ENCODE data around the gene TERT. TPM values are rescaled to one million over a fixed set of nuclear protein-coding genes. Genes with fewer than 3 reads are reported as not detected.
"Not testable (repeated sequence)": the region's sequence is repeated elsewhere in the genome, so short reads cannot be mapped to it uniquely, and the experiment has no call there.

Gene TERT
- total and polyA plus RNA-seq, 10 of the 15 experiments (the other 5 are each of a cell fraction or from before 2014, with no cell fraction given) = 0.08 to 21.5 (median 5.0) TPM

GRCh38 chr5:1229822-1230221, 65.0 kb downstream of the TERT start:
- H3K27ac ChIP-seq (ENCODE audit: control insufficient read depth, insufficient read depth) = no peak overlapping the region
- RAD21 ChIA-PET (ENCODE audit: unreplicated experiment) = no interaction called here
- no peaks in the 10 kb centered on the region for H4K20me1 ChIP-seq (ENCODE audit: control insufficient read depth, insufficient read depth)
- H3K9ac ChIP-seq (ENCODE audit: control insufficient read depth, insufficient read depth, low read length) = no peak overlapping the region
- no peak overlapping the region for H2AFZ ChIP-seq (ENCODE audit: control insufficient read depth, low read depth, low read length)
- H3K36me3 ChIP-seq (ENCODE audit: control insufficient read depth in 2 of 2, insufficient read depth in 2 of 2, low read length in 1 of 2) = no peaks in the 10 kb centered on the region
- H3K4me1 ChIP-seq (ENCODE audit: control insufficient read depth, insufficient read depth, low read length) = no peaks in the 10 kb centered on the region
- BruUV-seq (replicated peaks) = no TSS peak
- no peak for ATAC-seq
- TF ChIP-seq EZH2 (IDR thresholded peaks at IDR 0.05; ENCODE audit: borderline replicate concordance, control insufficient read depth, low read depth, low read length) = no peak
- no peak for TF ChIP-seq EP300 (IDR thresholded peaks at IDR 0.05; ENCODE audit: borderline replicate concordance in 1 of 2, control insufficient read depth in 1 of 2, low read depth in 2 of 2, low read length in 2 of 2)
- no peak for TF ChIP-seq FOXM1 (IDR thresholded peaks at IDR 0.05; ENCODE audit: low read depth, low read length)
- no peak for TF ChIP-seq CEBPB (IDR thresholded peaks at IDR 0.05; ENCODE audit: borderline replicate concordance in 1 of 2, low read depth in 2 of 2, low read length in 2 of 2)
- no peak for TF ChIP-seq CBFB (IDR thresholded peaks at IDR 0.05; ENCODE audit: low read depth)
- TF ChIP-seq NR2C2 (IDR thresholded peaks at IDR 0.05; ENCODE audit: borderline replicate concordance, control insufficient read depth, insufficient read length, low read depth) = no peak
- no peak for TF ChIP-seq IKZF2 (IDR thresholded peaks at IDR 0.05)
- TF ChIP-seq ZBED1 (IDR thresholded peaks at IDR 0.05; ENCODE audit: borderline replicate concordance) = no peak
- TF ChIP-seq ATF2 (IDR thresholded peaks at IDR 0.05; ENCODE audit: low read length) = no peak
- TF ChIP-seq CHD1 (IDR thresholded peaks at IDR 0.05; ENCODE audit: low read depth, low read length) = no peak
- no peak for TF ChIP-seq HDAC2 (IDR thresholded peaks at IDR 0.05)
- TF ChIP-seq STAT3 (IDR thresholded peaks at IDR 0.05; ENCODE audit: low read depth, low read length) = no peak
- no peaks in the 10 kb centered on the region; a peak in 2 of 4 replicates for H3K27me3 ChIP-seq (replicated peaks in 1 of 2; ENCODE audit: control insufficient read depth in 2 of 2, insufficient read depth in 2 of 2, low read length in 1 of 2)
- WGBS (ENCODE audit: insufficient coverage, insufficient replicate concordance, low lambda C conversion rate, missing lambda C conversion rate) = 23% methylated on average over 4 of the region's 7 CpGs
- in situ Hi-C loops (cut with MboI) = no loop called here
- no peaks in the 10 kb centered on the region for H3K79me2 ChIP-seq (ENCODE audit: control insufficient read depth, insufficient read depth, low read length)
- no peak for FAIRE-seq
- CTCF ChIA-PET = no interaction called here
- no peak overlapping the region for H3K4me3 ChIP-seq
- H3K4me2 ChIP-seq (ENCODE audit: control insufficient read depth, insufficient read depth) = no peak overlapping the region
- no peak for DNase-seq (ENCODE audit: low read depth, low spot score)
- POLR2A ChIA-PET = no interaction called here
- no peaks in the 10 kb centered on the region; the same call in 2 of the 3 replicates for H3K9me3 ChIP-seq (replicated peaks; ENCODE audit: control insufficient read depth, insufficient read depth, low read length)
- intact Hi-C loops (cut with micrococcal nuclease; ENCODE audit: unreplicated experiment) = no loop called here
- SMC1A ChIA-PET (ENCODE audit: uncharacterized antibody, unreplicated experiment) = no interaction called here

GRCh38 chr5:1229023-1229422, 65.8 kb downstream of the TERT start:
- H3K9ac ChIP-seq (ENCODE audit: control insufficient read depth, insufficient read depth, low read length); H3K79me2 ChIP-seq (ENCODE audit: control insufficient read depth, insufficient read depth, low read length); H3K4me3 ChIP-seq; DNase-seq (ENCODE audit: low read depth, low spot score); FAIRE-seq; H3K36me3 ChIP-seq (ENCODE audit: control insufficient read depth in 2 of 2, insufficient read depth in 2 of 2, low read length in 1 of 2); ATAC-seq; SMC1A ChIA-PET (ENCODE audit: uncharacterized antibody, unreplicated experiment); BruUV-seq (replicated peaks); H3K4me1 ChIP-seq (ENCODE audit: control insufficient read depth, insufficient read depth, low read length); RAD21 ChIA-PET (ENCODE audit: unreplicated experiment); in situ Hi-C loops (cut with MboI); intact Hi-C loops (cut with micrococcal nuclease; ENCODE audit: unreplicated experiment); H3K4me2 ChIP-seq (ENCODE audit: control insufficient read depth, insufficient read depth); H4K20me1 ChIP-seq (ENCODE audit: control insufficient read depth, insufficient read depth); H3K27me3 ChIP-seq (replicated peaks in 1 of 2; ENCODE audit: control insufficient read depth in 2 of 2, insufficient read depth in 2 of 2, low read length in 1 of 2); H2AFZ ChIP-seq (ENCODE audit: control insufficient read depth, low read depth, low read length); H3K9me3 ChIP-seq (replicated peaks; ENCODE audit: control insufficient read depth, insufficient read depth, low read length); H3K27ac ChIP-seq (ENCODE audit: control insufficient read depth, insufficient read depth): not testable (repeated sequence)
- 54% methylated on average over 11 of the region's 11 CpGs for WGBS (ENCODE audit: insufficient coverage, insufficient replicate concordance, low lambda C conversion rate, missing lambda C conversion rate)
- ChIA-PET POLR2A (interaction anchor here (0.6 kb wide), 1 partner anchor 179 kb away, joined by 4 read pairs; no protein-coding TSS in a partner anchor), CTCF (interaction anchor here (0.7 kb wide), 1 partner anchor 632 kb away, joined by 3 read pairs; no protein-coding TSS in a partner anchor)
